Measurements from ENCODE around the gene NSUN4.
A peak's percentile ranks its signal among the peaks of the same experiment; 100 is the strongest.
"Not testable (repeated sequence)": the region's sequence is repeated elsewhere in the genome, so short reads cannot be mapped to it uniquely, and the experiment has no call there.

NSUN4 gene

DNA sequence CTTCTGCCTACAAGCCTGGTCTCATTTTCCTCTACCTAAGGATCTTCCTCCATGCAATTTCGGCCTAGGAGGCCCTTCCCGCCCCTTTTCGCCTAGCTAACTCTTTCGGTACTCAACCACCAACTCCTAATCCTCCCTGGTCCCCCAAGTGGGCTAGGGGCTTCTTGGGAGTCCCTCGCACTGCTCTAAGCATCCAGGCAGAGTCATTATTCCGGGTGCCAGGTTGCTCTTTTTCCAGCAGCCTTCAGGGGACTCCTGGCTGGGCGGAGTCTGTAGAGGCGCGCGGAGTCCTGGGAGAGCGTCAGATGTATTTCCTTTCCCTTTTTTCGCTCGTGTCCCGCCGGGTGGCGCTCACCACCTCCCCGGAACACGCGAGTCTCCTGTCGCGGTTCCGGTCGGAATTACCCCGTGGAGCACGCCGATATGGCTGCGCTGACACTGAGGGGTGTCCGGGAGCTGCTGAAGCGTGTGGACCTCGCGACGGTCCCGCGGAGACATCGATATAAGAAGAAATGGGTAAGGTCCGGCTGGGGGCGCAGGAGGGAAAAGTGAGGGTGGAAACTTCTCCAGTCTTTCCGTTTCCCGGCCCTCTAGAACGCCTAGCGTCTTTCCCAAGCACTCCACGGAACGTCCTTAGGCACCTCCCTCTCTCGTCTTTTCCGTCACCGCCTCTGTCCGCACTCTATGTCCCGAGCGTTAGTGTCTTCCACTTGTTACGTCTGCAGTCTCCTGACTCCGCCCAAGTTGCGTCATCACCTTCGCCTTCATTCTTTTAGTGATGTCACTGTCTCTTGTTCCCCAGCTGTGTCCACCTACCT, at the start of gene NSUN4:
Gene NSUN4, plus strand, starts transcription at position 404 of the 818 bp plus-strand sequence. Its CDS starts 20 bp downstream, at position 424.
- peak; percentile 95 for DNase-seq (ENCODE audit: low spot score)

DNA sequence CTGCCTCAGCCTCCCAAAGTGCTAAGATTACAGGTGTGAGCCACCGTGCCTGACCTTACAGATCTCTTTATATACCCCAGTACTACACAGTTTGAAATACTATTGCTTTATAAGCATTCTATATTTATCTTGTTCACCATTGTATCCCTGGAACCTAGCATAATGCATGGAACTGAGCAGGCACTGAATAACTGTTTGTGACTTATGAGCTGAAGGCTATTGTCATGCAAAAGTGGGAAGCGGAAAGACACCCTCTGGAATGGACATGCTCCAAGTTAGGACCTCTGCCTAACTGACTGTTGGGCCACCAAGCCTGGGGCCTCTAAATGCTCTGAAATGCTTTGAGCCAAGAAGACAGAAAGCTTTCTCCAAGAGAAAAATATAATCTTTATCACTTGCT, 45.3 kb upstream of the NSUN4 start:
- DNase-seq (ENCODE audit: low spot score) = no peak

DNA sequence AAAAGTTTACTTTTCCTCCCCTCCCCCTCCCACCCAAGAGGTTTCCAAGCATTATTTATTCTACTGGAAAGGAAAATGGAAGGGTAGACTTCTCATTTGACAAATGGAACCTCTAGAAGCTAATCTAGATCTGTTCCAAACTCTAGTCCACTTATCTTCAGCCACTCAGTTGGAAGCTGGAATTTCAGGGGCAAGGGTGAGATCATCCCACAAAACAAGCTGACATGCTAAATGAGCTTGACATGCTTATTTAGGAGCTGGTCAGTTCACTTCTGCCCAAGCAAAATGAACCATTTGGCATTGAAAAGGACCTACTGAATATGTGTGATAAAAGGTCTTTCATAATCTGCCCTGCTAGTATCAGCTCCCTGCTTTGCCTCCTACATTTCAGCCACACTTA, 42.2 kb upstream of the NSUN4 start:
- DNase-seq (ENCODE audit: low spot score) = no peak

DNA sequence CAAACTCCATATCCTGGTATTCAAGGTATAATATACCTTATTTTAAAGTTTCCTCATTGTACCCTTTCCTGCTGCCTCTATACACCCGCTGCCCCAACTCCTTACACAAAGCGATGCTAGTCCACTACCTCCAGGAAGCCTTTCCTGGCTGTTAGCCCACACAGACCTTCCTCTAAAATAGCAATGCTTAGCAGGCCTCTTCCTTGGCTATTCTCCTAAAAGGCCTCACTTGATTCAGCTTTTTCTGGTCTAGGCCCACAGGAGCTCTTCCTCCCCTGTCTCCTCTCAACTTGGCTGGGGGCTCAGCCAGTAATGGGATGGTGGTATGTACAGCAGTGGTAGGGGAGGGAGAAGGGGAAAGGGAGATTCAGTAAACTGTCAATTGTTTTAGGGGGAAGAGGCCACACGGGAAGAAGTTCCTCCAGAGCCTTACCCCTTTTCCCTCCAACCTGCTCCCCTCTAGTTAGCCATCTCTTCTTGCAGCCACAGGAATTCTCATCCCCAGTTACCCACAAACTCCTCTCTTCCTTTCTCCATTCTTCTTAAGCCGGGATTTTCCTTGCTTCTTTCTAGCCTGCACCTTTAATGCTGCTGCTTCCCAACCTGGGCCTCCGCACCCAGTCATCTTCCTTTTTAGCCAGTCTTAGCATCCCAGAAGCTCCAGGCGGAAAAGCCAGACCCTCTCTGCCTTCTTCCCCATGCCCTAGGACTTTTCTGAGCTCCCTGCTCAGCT, 39.8 kb upstream of the NSUN4 start:
- DNase-seq (ENCODE audit: low spot score) = peak; percentile 20

DNA sequence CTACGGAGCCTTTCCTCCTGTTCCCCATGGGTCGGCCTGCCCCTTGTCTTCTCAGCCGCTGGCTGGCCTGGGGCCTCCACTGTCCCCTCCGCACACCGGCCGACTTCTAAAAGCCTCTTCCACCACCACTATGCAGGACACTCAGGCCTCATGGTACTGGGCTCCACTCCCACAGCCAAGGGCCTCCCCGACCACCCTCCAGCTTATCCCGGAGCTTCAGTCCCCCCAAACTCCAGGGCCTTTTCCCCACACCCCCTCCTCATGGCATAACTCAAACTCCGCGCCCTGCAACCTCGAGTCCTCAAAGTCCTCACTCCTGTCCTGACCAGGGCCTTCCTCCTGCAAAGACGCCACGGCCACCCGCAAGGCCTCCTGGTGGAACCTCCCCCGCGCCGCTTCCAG, 39.2 kb upstream of the NSUN4 start:
- DNase-seq (ENCODE audit: low spot score) = no peak

DNA sequence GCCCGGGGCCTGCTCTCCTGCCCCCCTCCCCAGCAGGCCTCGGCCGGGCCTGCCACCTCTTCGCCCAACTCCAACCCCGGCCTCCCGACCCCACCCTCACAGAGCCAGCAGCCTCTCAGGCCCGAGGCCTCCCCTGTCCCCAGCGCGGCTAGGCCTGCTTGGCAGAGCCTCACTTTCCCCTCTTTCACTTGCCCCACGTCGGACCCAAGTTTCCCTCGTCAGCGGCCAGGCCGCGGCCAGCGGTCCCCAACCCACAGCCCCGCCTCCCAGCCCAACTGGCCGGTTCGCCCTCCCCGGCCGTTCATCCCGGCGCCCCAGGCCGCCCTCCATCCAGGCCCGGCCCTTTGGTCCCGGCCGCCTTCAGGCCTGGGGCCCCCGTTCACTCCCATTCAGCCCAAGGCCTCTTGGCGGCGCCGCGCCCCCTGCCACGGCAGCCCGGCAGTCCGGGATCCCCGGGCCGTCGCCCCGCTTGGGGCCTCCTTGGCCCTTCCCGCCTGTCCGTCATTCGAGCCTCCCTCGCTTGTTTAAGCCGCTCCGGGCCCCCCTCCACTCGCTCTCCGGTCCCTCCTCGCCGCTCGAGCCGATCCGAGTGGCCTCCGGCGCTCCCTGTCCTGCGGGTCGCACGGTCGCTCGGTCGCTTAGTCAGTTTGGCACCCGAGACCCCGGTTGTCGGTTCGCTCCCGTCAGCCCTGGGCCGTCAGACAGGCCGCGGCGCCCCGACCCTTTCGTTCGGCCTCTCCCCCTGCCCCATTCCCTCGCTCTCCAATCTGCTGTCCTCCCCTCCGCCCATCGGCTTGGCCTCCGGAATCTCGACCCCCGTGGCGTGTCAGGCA, 38.6 kb upstream of the NSUN4 start:
- peak; percentile 27 for DNase-seq (ENCODE audit: low spot score)

DNA sequence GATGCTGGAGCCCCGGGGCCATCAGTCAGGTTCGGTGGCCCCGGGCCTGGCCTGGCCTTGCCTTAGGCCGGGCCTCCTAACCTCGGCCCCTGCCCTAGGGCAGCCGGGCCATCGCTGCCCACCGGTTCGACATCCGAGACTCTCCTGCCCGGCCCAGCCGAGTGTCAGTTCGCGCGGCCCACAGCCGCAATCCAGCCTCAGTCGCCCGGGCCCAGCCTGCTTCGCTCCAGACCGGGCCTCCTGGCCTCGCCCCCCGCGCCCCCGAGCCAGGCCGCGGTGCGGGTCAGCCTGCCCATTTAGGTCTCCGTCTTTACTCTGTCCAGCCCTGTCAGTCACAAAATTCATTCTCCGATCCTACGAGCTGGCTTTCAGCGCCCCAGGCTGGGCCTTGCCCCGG, 38.0 kb upstream of the NSUN4 start:
- peak; percentile 18 for DNase-seq (ENCODE audit: low spot score)

DNA sequence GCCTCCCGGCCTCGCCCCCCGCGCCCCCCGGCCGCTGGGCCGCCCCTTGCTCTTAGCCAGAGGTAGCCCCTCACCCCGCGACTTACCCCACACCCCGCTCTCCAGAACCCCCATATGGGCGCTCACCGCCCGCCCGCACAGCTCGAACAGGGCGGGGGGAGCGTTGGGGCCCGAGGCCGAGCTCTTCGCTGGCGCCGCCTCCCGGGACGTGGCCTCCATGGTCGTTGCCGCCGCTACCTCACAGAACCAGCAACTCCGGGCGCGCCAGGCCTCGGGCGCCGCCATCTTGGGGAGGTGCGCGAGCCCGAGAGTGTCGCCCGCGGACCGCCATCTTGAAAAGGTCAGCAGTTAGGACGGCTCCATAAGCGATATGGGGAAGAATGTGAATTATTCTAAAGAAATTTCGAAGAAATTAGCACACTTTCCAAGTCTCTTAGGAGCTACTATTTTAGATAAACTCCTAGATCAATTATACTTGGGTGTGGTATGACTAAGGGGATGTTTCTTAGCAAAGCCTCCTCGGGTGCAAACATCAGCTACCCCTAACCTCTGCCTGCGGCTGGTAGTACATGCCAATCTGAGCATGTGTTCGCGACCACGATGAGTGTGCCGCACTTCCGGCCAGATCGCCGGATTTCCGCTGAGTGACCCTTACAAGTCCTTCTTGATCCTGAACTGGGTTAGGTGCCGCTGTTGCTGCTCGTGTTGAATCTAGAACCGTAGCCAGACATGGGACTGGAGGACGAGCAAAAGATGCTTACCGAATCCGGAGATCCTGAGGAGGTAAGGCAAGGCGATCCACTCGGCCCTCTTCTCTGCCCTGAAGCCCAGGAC, 37.4 kb upstream of the NSUN4 start, which contains the start of the genes LRRC41 and UQCRH:
Gene LRRC41, minus strand, starts transcription at position 579 of the 834 bp plus-strand sequence. Its CDS starts 294 bp downstream, at position 285.
Gene UQCRH, plus strand, starts transcription at position 661 of the 834 bp plus-strand sequence. Its CDS starts 69 bp downstream, at position 730.
- peak; percentile 98 for DNase-seq (ENCODE audit: low spot score)

DNA sequence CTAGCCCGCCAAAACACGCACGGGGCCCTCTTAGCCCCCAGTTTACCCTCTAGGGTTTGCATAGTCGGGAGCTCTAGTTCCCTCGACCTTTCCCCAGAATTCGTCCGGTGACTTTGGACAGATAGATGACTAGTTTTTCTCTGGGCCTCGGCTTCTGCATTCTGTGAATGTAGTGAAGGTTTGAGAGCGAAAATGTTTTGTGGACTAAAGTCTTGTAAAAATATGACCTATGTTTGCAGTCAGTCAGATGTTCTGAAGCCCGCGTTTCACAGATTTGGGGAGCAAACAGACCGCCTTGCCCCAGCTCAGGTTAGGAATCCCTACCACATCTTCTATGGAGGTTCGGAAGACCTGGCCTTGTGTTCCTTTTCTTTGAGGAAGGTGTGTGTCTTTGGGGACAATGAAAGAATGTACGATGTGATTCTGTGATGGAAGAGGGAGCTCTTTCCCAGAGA, 36.7 kb upstream of the NSUN4 start:
- no peak for DNase-seq (ENCODE audit: low spot score)

DNA sequence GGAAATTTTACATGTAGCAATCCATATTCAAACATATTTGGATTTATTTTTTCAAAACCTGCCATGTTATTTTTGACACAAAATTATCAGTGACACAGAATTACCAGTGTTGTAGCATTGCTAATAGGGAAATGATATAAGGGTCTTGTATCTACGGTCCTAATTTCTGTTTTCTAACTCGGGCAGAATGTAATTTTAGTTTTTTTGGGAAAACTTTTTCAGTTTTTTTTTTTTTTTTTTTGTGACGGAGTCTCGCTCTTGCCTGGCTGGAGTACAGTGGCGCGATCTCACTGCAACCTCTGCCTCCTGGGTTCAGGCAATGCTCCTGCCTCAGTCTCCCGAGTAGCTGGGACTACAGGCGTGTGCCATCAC, 34.5 kb upstream of the NSUN4 start:
- no peak for DNase-seq (ENCODE audit: low spot score)

DNA sequence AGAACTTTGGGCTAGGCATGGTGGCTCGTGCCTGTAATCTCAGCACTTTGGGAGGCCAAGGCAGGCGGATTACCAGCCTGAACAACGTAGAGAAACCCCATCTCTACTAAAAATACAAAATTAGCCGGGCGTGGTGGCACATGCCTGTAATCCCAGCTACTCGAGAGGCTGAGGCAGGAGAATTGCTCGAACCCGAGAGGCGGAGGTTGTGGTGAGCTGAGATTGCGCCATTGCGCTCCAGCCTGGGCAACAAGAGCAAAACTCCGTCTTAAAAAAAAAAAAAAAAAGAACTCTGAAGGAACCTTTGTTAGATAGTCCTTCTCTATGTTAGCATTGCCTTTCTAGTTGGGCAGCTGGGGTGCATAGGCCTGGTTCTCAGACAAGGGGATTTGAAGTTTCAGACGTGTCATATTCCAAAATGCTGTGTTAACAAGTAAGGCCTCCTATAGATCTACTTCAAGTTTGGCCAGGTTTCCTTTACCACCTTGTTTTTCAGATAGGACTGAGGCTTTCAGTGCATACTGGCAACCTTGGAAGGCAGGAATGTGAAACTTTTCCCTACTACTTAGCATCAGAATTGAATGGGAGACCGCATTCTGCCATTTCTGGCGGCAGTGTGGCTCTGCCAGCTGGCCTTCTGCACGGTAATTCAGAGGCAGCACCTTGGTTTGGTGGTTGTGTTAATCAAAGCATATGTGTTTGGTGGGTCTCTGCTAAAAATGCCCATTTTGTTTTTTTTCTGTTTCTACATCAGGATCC, 31.0 kb upstream of the NSUN4 start:
- DNase-seq (ENCODE audit: low spot score) = no peak

DNA sequence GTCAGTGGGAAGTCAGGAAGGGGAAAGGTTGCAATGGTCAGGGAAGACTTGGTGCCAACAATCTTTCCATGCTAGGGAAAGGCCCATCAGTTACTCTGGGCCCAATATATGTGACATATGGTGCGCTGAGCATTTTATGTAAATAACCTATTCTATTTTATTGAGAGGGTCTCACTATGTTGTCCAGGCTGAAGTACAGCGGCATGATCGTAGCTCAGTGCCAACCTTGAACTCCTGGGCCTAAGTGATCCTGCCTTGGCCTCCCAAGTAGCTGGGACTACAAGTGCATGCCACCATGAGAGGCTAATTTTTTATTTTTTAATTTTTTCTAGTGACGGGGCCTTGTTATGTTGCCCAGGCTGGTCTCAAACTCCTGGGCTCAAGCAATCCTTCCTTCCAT, 30.3 kb upstream of the NSUN4 start:
- no peak for DNase-seq (ENCODE audit: low spot score)

DNA sequence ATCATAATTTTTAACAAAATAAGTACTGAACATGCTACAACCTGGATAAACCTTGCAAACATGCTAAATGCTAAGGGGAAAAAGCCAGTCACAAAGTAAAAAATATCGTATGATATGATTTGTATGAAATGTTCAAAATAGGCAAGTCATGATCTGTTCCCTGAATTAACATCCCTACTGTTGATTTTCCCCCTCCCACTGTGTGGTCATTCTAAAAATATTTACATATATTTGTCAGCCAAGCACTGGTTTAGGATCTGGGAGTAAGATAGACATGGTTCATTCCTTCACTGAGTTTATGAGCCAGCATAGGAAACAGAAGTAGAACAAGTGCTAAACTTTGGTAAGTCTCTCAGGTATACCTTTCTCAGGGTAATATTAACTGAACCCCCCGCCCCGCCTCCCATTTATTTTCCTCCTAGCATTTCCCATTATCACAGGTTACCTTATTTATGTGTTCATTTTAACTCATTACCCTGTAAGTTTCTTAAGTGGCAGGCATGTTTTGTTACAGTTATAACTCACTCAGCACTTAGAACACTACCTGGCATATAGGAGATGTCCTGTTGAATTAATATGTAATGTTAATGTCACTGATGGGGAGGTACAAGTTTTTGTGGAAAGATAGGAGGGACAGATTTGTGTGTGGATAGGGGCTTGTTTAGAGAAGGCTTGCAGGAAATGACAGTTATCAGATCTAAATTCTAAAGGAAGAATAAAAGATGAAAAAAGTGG, 24.8 kb upstream of the NSUN4 start:
- no peak for DNase-seq (ENCODE audit: low spot score)

DNA sequence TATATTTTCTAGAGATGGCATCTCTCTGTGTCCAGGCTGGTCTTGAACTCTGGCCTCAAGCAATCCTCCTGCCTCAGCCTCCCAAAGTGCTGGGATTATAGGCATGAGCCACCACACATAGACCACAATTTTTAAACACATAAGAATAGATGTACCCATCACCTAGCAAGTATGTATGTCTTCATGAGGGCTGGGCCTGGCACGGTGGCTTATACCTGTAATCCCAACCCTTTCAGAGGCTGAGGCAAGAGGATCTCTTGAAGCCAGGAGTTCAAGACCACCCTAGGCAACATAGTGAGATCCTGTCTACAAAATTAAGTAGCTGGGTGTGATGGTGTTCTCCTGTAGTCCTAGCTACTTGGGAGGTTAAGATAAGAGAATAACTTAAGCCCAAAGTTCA, 23.3 kb upstream of the NSUN4 start:
- no peak for DNase-seq (ENCODE audit: low spot score)

DNA sequence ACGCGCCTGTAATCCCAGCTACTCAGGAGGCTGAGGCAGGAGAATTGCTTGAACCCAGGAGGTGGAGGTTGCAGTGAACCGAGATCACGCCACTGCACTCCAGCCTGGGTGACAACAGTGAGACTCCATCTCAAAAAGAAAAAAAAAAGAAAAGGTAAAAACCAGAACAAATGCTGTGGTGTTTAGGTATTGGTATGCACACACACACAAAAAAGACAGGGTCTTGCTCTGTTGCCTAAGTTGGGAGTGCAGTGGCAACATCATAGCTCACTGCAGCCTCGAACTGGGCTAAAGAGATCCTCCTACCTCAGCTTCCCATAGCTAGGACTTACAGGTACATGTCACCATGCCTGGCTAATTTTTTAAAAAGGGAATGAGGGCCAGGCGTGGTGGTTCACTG, 21.3 kb upstream of the NSUN4 start:
- not testable (repeated sequence) for DNase-seq (ENCODE audit: low spot score)

DNA sequence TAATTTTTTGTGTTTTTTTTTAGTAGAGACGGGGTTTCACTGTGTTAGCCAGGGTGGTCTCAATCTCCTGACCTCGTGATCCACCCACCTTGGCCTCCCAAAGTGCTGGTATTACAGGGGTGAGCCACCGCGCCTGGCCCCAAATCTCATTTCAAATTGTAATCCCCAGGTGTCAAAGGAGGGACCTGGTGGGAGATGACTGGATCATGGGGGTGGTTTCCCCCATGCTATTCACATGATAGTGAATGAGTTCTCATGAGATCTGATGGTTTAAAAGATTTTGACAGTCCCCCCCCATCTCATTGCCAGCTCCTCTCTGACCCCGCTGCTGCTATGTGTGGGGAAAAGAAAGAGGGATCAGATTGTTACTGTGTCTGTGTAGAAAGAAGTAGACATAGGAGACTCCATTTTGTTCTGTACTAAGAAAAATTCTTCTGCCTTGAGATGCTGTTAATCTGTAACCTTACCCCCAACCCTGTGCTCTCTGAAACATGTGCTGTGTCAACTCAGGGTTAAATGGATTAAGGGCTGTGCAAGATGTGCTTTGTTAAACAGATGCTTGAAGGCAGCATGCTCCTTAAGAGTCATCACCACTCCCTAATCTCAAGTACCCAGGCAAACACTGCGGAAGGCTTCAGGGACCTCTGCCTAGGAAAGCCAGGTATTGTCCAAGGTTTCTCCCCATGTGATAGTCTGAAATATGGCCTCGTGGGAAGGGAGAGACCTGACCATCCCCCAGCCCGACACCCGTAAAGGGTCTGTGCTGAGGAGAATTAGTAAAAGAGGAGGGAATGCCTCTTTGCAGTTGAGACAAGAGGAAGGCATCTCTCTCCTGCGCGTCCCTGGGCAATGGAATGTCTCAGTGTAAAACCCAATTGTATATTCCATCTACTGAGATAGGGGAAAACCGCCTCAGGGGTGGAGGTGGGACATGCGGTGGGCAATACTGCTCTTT, 20.4 kb upstream of the NSUN4 start:
- not testable (repeated sequence) for DNase-seq (ENCODE audit: low spot score)

DNA sequence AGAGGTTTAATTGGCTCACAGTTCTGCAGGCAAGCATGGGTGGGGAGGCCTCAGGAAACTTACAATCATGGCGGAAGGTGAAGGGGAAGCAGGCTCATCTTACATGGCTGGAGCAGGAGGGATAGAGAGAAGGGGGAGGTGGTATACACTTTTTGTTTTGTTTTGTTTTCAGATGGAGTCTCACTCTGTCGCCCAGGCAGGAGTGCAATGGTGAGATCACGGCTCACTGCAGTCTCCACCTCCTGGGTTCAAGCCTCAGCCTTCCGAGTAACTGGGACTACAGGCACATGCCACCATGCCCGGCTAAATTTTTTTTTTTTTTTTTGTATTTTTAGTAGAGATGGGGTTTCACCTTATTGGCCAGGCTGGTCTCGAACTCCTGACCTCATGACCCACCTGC, 18.4 kb upstream of the NSUN4 start:
- DNase-seq (ENCODE audit: low spot score) = not testable (repeated sequence)

DNA sequence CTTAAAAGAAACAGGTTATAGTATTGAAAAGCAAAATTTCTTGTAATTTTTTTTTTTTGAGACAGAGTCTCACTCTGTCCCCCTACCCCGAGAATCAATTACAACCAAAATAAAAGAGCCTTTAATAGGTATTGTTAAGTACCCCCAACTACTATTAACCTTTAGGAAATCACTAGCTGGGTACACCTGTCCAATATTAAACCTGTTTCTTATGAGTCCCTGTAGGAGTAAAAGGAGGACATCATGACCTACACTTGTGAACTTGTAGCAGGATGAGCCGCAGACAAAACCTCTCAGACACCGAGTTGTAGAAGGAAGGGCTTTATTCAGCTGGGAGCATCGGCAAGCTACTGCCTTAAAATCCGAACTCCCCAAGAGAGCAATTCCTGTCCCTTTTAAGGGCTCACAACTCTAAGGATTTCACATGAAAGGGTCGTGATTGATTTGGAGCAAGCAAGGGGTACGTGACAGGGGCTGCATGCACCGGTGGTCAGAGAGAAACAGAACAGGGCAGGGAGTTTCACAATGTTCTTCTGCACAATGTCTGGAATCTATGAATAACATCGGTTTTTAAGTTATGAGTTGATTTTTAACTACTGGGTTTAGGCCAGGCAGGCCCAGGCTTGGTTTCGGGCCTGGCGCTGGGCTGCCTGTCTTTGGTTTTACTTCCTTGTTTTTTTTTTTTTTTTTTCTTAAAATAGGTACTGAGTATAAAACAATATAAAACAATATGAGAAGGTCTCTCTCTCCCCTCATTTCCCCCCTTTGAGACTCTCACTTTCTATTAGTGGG, 15.1 kb upstream of the NSUN4 start:
- not testable (repeated sequence) for DNase-seq (ENCODE audit: low spot score)

Data from pons (tissue), 1 donor.